CD4-positive, alpha-beta T cell treated with Interleukin-15 for 4 hours (primary cell): ENCODE measurements around the gene ZNF521.

Experiments
- DNase-seq: peaks from one replicate; pipeline ENCODE4 v3.0.0-alpha.2; 2020; ENCODE audit warnings: low spot score

ZNF521 gene

GRCh38 chr18:25167612-25168410, 184.2 kb downstream of the ZNF521 start:
- DNase-seq = no peak

DNA sequence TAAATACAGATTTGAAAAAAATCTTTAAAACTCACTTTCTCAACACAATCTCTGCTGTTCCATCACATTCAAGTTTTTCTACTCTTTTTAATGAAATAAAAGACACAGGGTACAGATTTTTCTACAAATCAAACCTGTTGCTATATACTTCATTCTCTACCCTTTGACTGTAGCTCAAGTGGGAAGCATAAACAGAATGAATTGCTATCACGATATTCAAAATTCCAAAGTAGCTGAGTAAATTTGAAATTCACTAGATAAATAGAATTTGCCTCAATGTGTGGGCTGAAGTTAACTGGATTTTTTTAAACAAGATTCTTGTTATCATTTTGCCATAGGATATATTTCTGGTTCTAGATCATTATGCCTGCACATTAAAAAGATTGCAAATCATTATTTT, 185.9 kb downstream of the ZNF521 start:
- DNase-seq = no peak

- DNase-seq = no peak
These were observed 186.8 kb downstream of the ZNF521 start for GRCh38 chr18:25164848-25165811.

- no peak for DNase-seq
These were observed 187.6 kb downstream of the ZNF521 start for GRCh38 chr18:25164211-25164847.

GRCh38 chr18:25153426-25153825, 198.5 kb downstream of the ZNF521 start:
- no peak for DNase-seq

DNA sequence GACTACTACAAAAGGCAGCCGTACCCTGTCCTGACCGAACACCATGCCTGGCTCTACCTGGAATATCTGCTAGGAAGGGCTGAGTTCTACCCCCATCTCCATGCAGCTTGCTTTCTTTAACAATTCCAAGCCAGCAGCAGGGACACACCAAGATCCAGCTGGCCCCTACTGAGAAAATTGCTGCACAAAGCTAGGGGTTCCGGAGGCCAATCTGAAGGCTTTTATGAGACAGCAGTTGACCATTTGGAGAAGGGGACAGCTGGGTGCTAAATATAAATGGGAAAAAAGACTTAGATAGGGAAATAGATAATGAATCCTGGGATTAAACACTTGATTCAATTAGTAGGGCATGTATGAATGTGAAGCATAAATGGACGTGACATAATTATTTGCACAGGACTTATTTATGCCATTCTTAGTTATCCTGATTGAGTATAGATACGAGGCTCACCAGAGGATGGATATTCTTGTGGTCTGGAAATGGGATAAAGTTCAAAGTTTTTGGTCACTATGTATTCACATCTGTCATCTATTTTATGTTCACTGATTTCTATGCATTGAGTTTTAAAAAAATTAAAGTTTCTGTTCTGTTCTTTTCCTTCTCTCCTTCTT, 204.0 kb downstream of the ZNF521 start:
- DNase-seq = no peak

GRCh38 chr18:25146512-25146910, 205.5 kb downstream of the ZNF521 start:
- no peak for DNase-seq

DNA sequence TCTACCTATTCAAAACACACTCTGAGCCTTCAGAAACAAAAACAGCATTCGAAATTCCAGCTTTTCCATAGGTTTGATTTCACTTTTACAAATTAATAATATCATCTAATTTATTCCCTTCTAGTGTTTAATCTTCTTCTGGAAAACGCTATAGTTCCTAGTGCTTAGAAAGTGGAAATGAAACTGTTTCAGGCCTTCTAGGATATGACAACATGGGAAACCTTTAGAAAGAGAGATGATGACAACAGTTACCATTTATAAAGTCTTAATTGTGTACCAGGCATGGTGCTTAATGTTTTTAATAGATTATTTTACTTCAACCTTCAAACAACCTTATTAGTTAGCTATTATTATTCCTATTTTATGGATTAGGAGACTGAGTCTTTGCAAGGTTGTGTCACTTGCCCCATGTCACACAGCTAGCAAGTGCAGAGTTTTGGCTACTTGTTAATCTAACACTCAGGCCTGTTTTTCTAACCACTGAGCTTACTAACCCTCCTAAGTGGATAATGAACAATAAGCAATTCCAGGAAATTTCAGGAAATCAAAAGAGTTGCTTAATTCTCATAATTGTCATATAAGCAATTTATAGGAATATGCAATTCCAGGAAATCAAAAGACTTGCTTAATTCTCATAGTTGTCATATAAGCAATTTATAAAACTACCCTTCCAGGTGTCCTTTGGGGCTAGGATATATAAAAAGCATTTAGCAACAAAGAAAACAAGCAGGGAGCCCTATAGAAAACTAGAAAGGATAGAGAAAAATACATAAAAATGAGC, 206.0 kb downstream of the ZNF521 start:
- DNase-seq = no peak

DNA sequence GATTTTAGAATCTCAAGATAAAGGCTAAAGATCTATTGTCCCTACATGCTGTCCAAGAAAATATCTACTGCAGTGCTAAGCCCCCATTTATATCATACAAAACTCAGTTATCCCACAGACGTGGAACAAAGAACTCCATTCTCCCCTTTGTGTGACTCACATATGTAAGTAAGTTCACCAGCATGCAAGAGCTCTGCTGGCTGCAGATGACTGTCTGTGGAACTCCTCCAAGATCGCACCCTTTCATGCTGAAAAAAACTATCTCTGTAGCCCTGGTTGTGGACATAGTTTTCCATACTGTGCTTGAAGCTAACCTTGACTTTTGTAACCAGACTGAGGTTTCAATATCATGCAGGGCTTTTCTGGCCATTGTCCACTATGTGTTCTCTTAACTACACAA, 207.1 kb downstream of the ZNF521 start:
- no peak for DNase-seq

GRCh38 chr18:25141886-25142285, 210.1 kb downstream of the ZNF521 start:
- DNase-seq = no peak

GRCh38 chr18:25141399-25141798, 210.6 kb downstream of the ZNF521 start:
- DNase-seq = no peak

- no peak for DNase-seq
These were observed 211.0 kb downstream of the ZNF521 start for GRCh38 chr18:25140962-25141308.

GRCh38 chr18:25140124-25140961, 211.6 kb downstream of the ZNF521 start:
- DNase-seq = no peak

DNA sequence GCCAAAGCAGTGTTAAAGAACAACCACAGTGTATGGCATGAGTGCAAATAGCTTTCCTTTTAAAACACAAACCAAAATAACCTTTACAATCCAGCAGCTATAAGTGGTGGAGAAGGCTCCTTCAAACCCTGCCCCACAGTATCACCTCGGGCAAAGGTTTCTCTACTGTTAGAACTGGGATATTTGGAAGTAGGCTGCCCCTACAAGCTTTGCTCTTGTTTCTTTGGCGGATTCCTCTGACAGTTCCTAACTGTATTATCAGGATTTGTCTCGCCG, 214.8 kb downstream of the ZNF521 start:
- DNase-seq = no peak

DNA sequence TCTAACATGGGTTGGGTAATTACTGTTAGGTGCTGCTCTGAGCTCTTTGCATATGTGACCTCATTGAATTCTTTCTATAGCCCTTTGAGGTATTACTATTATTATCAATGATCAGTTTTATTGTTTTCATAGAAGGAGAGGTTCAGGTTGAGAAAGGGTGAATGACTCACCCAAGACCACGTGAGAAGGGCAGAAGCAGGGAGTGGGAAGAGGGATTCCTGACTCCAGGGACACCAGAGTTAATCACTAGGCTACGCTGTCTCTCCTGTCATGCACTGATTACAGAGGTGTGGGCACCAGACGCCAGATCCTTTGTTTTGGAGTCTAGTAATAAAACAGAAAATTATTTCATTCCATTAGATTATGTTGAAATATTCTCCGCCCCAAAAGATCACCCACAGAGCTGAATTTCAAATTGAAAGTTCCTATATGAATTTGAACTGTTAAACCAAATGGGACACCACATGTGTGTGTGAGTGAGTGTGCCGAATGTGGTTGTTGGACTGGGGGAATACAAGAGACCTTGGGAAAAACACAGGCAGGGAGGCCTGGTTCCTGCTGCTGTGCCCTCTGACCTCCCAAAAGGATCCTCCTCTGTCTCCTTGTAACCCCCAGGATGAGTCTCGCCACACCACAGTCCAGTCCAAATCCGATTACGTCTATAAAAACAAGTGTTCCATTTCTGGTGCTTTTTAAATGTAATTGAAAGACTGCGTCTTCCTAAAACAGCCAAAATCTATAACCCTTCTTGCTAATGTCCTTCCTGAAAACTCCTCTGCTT, 215.4 kb downstream of the ZNF521 start:
- DNase-seq = no peak

DNA sequence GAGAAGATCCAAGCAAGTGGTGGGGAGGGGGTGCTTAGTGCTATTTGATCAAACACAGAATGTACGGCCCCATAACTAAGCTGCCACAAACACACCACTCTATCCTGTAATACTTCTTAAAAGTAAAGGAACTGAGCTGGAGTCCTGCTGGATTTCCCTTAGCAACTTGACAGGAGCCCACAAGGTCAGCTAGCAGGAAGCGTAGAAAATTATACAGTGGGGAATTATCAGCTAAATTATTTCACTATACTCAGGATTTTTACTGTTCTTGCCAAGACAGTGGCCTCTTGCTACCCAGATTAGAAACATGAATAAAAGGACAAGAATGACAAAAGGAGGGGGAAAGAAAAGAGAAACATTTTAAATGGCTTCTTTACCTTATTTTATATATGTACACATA, 217.1 kb downstream of the ZNF521 start:
- DNase-seq = no peak

DNA sequence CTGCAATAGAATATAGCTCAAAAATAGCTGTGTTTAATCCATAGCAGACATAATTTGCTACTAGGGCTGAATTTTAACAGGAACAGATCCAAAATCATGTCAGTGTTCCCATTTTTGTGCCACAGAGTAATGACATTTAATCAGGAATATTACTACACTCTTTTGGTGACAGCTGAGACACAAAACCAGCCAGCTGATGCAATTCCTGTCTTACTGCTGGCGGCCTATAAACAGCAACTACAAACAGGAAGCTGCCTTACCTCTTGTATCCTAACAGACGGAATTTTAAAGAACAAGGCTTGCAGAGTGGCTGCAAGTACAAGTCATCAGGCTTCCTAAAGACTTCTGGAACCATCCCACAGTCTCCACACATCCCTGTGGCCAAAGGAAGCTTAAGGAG, 218.1 kb downstream of the ZNF521 start:
- DNase-seq = no peak

- DNase-seq = no peak
These were observed 219.0 kb downstream of the ZNF521 start for GRCh38 chr18:25132786-25133496.

- DNase-seq = no peak
These were observed 225.2 kb downstream of the ZNF521 start for GRCh38 chr18:25126751-25127150.
